A673 (cell line): ENCODE results near the gene ARL8A.

Experiments used
- EZH2 ChIP-seq: fragments of 200-600 bp; sonication (generic); IDR thresholded peaks from 2 replicates; pipeline ENCODE4 v1.6.1; 2017; ENCODE audit warnings: borderline replicate concordance, low read depth, mild to moderate bottlenecking, mixed read lengths, antibody characterized with exemption, low read length; ENCODE audit not compliant: poor library complexity, severe bottlenecking
- TF ChIP-seq, protein P1 (sequence below): fragments of 300-800, 200-600 bp; sonication (generic); conservative IDR thresholded peaks from 2 replicates; pipeline ENCODE4 v1.5.1; 2017; ENCODE audit warnings: low read depth, mild to moderate bottlenecking, antibody characterized with exemption, low read length, moderate library complexity, mixed read lengths

GRCh38 chr1:202124142-202124541 is 20.4 kb downstream of the ARL8A start:
- TF ChIP-seq, protein P1, sequence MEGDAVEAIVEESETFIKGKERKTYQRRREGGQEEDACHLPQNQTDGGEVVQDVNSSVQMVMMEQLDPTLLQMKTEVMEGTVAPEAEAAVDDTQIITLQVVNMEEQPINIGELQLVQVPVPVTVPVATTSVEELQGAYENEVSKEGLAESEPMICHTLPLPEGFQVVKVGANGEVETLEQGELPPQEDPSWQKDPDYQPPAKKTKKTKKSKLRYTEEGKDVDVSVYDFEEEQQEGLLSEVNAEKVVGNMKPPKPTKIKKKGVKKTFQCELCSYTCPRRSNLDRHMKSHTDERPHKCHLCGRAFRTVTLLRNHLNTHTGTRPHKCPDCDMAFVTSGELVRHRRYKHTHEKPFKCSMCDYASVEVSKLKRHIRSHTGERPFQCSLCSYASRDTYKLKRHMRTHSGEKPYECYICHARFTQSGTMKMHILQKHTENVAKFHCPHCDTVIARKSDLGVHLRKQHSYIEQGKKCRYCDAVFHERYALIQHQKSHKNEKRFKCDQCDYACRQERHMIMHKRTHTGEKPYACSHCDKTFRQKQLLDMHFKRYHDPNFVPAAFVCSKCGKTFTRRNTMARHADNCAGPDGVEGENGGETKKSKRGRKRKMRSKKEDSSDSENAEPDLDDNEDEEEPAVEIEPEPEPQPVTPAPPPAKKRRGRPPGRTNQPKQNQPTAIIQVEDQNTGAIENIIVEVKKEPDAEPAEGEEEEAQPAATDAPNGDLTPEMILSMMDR: no peak
- TF ChIP-seq EZH2: no peak
